Metanephros (tissue), 1 donor: ENCODE results near the gene HSD17B2. TPM values are rescaled to one million over a fixed set of nuclear protein-coding genes. Genes with fewer than 3 reads are reported as not detected.

ENCODE experiments used
- total RNA-seq: library from RNA; depleted of rRNA; stranded (reverse); fragments of >200 nt; gene quantifications from one replicate; pipeline ENCODE4 v1.2.3, GENCODE V29; 2014

HSD17B2 gene, protein sequence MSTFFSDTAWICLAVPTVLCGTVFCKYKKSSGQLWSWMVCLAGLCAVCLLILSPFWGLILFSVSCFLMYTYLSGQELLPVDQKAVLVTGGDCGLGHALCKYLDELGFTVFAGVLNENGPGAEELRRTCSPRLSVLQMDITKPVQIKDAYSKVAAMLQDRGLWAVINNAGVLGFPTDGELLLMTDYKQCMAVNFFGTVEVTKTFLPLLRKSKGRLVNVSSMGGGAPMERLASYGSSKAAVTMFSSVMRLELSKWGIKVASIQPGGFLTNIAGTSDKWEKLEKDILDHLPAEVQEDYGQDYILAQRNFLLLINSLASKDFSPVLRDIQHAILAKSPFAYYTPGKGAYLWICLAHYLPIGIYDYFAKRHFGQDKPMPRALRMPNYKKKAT
- total RNA-seq: 43.8 TPM

DNA sequence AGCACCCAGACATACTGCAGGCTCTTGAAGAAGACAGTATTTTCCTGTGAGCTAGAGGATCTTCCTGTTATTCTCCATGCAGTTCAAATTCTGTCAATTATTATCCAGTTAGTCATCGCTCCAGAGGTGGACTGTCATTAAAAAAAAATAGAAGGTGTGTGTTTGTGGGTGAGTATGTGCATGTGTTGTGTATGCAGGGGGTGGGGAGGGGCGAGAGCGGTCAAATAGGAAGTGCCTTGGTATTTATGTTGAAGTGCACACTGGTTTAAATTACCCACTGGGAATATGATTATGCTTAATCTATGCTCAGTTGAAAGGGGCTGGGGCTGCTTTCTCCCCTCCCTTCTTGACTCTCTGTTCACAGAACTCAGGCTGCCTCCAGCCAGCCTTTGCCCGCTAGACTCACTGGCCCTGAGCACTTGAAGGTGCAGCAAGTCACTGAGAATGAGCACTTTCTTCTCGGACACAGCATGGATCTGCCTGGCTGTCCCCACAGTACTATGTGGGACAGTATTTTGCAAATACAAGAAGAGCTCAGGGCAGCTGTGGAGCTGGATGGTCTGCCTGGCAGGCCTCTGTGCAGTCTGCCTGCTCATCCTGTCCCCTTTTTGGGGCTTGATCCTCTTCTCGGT is at the start of gene HSD17B2:
Gene HSD17B2, plus strand, starts transcription at position 273 of the 632 bp plus-strand sequence. Its CDS starts 172 bp downstream, at position 445.

DNA sequence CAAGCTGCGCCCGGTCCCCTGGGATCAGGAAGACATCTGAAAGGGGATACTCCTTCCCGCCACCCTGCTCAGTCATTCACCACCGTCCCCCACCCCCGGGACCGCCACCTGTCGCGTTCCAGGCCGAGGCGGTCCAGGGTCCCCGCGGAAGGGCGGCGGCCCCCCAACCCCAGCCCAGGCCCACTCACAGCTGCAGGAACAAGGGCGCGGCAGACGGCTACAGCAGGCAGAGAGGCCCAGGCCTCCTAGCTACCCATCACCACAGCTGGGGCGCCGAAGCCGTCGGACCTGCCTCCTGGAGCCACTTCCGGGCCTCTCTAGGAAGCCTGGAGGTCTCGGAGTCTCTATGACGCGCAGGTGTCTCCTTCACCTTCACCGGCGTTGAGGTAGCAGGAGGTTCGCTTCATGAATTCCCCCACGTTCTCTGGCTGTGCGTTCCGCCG is 23.8 kb upstream of the HSD17B2 start, which contains the start of gene SDR42E1:
Gene SDR42E1, minus strand, starts transcription at position 272 of the 443 bp plus-strand sequence. CDS start 10,612 bp downstream, outside the sequence.

Other genes starting within 250 kb of the HSD17B2 start
- gene SDR42E1, start 23.8 kb upstream of the HSD17B2 start, total RNA-seq: 8.9 TPM
- 14.0 TPM for gene MPHOSPH6, start 135.0 kb downstream of the HSD17B2 start, total RNA-seq